ENCODE data around the gene DENR. TPM values are rescaled to one million over a fixed set of nuclear protein-coding genes. Genes with fewer than 3 reads are reported as not detected.
"Not testable (repeated sequence)": the region's sequence is repeated elsewhere in the genome, so short reads cannot be mapped to it uniquely, and the experiment has no call there.

Gene DENR
- total RNA-seq, 1 donor from 2014 or later, result 49.1 TPM

DNA sequence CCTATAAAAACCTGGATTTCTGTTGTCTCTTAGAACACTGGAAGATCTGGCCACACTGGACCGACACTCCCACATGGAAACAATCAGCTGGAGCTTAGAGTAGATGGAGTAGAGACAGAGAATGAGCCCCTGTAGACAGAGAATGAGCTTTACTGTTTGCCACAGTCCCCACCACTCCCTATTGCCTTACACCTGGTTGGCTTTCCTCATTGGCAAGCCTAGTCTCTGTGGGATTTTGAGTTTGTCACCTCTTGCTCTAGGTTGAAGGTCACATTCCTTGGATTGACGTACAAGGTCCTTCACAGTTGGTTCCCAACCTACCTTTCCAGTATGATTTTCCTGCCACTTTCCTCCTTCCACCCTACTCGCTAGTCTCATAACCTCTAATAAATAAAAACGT is 20.0 kb upstream of the DENR start:
- DNase-seq (ENCODE audit: low read depth), result no peak
- TF ChIP-seq, protein P1, sequence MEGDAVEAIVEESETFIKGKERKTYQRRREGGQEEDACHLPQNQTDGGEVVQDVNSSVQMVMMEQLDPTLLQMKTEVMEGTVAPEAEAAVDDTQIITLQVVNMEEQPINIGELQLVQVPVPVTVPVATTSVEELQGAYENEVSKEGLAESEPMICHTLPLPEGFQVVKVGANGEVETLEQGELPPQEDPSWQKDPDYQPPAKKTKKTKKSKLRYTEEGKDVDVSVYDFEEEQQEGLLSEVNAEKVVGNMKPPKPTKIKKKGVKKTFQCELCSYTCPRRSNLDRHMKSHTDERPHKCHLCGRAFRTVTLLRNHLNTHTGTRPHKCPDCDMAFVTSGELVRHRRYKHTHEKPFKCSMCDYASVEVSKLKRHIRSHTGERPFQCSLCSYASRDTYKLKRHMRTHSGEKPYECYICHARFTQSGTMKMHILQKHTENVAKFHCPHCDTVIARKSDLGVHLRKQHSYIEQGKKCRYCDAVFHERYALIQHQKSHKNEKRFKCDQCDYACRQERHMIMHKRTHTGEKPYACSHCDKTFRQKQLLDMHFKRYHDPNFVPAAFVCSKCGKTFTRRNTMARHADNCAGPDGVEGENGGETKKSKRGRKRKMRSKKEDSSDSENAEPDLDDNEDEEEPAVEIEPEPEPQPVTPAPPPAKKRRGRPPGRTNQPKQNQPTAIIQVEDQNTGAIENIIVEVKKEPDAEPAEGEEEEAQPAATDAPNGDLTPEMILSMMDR (conservative IDR thresholded peaks at IDR 0.05; ENCODE audit: low read depth, low read length), result no peak

DNA sequence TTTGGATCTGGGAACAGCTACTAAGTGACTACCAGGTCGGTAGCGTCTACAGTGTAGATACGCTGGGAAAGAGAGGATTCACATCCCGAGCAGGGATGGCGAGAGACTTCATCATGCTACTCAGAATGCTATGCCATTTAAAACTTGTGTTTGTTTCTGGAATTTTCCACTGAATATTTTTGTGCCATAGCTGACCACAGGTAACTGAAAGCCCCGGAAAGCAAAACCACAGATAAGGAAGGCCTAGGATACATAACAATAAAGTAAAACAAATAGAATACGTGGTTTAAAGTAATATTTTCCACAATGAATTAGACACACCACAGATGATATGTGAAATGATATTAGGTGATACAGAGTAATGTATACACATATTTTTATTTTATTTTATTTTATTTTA is 14.1 kb upstream of the DENR start:
- DNase-seq (ENCODE audit: low read depth), result no peak
- no peak overlapping the region for H3K4me3 ChIP-seq (ENCODE audit: low read depth, low read length)
- TF ChIP-seq, protein P1 (conservative IDR thresholded peaks at IDR 0.05; ENCODE audit: low read depth, low read length), result no peak

More for the DNA sequence above, 20.0 kb upstream of the DENR start:
- H3K4me3 ChIP-seq (ENCODE audit: low read depth, low read length), result no peak overlapping the region

- TF ChIP-seq, protein P1 (conservative IDR thresholded peaks at IDR 0.05; ENCODE audit: low read depth, low read length), result no peak
Measured at GRCh38 chr12:122740351-122740750, 12.3 kb upstream of the DENR start.

GRCh38 chr12:122743895-122744525 is 8.6 kb upstream of the DENR start:
- TF ChIP-seq, protein P1 (conservative IDR thresholded peaks at IDR 0.05; ENCODE audit: low read depth, low read length), result no peak
- no peak overlapping the region for H3K4me3 ChIP-seq (ENCODE audit: low read depth, low read length)
- DNase-seq (ENCODE audit: low read depth), result no peak

More at GRCh38 chr12:122740351-122740750, 12.3 kb upstream of the DENR start:
- no peak overlapping the region for H3K4me3 ChIP-seq (ENCODE audit: low read depth, low read length)
- DNase-seq (ENCODE audit: low read depth), result no peak

DNA sequence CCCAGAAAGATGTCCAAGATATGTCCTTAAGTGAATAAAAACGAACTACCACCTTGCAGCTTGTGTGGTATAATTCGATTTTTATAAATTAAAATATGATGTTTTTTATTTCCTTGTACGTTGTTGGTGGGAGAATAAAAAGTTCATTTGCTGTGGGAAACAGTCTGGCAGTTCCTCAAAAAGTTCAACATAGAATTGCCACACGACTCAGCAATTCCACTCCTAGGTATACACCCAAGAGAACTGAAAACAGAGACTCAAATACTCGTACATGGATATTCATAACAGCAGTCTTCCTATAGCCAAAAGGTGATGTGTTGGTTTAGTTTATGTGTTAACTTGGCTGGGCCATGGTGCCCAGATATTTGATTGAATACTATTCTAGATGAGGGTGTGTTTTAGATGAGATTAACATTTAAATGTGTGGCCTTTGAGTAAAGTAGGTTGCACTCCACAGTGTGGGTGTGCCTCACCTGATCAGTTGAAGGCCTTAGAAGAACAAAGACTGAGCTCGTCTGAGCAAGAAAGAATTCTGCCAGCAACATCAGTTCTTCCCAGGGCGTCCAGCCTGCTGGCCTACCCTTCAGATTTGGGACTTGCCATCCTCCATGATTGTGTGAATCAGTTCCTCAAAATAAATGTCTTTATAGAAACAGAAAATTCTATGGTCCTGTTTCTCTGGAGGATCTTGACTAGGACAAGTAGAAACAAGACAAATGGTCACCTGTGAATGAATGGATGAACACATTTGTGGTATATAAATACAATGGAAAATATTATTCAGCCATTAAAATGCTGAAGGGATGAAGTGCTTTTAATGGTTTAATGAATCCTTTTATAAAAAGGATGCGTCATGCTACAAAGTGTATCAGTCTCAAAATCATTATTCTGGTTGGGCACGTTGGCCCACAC is 5.1 kb upstream of the DENR start:
- no peak for DNase-seq (ENCODE audit: low read depth)
- no peak overlapping the region for H3K4me3 ChIP-seq (ENCODE audit: low read depth, low read length)
- TF ChIP-seq, protein P1 (conservative IDR thresholded peaks at IDR 0.05; ENCODE audit: low read depth, low read length), result no peak

DNA sequence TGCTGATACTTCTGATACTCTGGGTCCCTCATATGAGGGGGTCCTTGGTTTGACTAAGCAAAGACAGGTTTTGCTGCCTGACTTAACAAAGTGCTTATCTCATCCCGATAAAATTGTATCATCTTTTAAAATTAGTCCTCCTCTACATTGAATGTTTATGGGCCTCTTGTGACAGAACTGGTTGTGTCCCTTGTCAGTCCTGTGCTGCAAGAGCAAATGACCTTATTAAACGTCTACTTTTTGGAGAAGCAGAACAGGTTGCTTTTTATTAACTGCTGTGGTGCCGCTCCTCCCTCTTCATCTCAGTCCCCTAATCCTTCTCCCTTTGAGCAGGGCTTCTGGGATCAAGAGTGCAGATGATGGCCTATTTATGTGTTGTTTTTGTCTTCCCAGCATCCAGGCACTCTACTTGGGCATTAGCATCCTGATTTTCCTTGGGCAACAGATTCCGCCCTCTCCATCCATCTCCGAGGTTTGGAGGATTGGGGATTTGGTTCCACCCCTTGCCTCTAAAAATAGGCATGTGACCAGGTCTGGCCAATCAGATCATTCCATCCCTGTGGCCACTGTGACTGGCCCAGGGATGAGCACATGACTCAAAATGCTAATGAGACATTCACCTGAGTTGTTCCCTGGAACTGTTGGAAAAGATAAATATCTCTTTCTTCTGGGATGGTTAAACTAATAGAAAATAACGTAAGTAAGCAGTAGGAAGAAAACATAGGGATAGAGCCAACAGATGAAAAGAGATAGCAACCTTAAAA is 2.9 kb upstream of the DENR start:
- no peak overlapping the region for H3K4me3 ChIP-seq (ENCODE audit: low read depth, low read length)
- TF ChIP-seq, protein P1 (conservative IDR thresholded peaks at IDR 0.05; ENCODE audit: low read depth, low read length), result no peak
- no peak for DNase-seq (ENCODE audit: low read depth)

- not testable (repeated sequence) for DNase-seq (ENCODE audit: low read depth); H3K4me3 ChIP-seq (ENCODE audit: low read depth, low read length)
Measured at GRCh38 chr12:122750781-122751515, 1.7 kb upstream of the DENR start.
